LHCN-M2 (cell line): ENCODE measurements around the gene KLF2. TPM values are rescaled to one million over a fixed set of nuclear protein-coding genes. Genes with fewer than 3 reads are reported as not detected.

Experiments used
- DNase-seq: peaks from one replicate; pipeline ENCODE4 v3.0.0-alpha.2; 2012; ENCODE audit warnings: low read depth
- total RNA-seq: library from RNA; depleted of rRNA; stranded (reverse); fragments of >200 nt; gene quantifications from 2 replicates; pipeline ENCODE4 v1.2.3, GENCODE V29; 2014

The KLF2 gene
- total RNA-seq, 1 experiment from 2014 or later = 2.8 TPM

DNA sequence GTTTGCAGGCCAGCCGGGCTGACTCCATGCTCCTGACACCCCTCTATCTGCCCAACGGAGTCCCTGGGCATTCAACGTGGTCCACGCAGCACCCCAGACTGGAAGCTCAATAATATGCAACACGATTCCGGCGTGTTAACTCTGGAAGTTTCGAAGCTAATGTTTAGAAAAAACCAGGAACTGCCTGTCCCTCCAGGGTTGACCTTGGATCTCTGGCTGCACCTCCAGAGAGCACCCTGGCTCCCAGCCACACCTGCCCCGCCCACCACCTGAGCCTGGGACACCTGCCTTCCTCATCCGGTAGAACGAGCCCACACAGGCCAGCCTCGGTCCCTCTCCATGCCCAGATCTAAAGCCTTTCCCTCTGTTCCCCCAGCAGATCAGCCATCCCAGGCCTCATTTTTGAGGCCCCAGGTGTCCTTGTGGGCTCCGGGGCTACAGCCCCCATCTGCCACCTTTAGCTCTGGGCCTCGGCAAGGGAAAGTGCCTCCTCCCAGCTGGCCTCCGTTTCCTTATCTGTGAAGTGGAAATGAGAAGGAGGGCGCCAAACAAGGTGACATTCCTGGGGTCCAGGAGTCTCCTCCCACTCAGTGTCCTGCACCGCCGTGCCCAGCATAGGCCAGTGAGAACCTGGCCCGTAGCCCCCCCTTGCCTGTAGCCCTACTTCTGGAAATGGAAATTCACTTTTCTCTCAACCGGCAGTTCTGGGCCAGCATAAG, 38.7 kb downstream of the KLF2 start:
- DNase-seq = no peak

DNA sequence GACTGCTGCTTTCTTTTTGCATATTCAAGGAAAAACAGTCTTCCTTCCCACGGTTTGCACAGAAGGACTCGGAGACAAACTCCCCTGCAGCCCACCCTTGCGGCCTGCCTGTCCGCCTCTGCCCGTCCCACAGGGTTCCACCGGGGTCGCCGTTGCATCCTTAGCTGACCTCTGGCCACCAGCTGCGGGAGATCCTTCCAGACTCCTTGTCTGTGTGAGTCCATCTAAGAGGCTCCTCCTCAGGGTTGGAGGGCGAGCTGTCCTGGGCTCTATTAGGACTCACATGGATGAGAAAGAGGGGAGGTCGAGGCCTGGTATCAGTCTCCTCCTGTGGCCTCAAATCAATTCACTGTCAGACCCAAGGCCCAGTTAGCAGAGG, 39.2 kb downstream of the KLF2 start:
- no peak for DNase-seq

DNA sequence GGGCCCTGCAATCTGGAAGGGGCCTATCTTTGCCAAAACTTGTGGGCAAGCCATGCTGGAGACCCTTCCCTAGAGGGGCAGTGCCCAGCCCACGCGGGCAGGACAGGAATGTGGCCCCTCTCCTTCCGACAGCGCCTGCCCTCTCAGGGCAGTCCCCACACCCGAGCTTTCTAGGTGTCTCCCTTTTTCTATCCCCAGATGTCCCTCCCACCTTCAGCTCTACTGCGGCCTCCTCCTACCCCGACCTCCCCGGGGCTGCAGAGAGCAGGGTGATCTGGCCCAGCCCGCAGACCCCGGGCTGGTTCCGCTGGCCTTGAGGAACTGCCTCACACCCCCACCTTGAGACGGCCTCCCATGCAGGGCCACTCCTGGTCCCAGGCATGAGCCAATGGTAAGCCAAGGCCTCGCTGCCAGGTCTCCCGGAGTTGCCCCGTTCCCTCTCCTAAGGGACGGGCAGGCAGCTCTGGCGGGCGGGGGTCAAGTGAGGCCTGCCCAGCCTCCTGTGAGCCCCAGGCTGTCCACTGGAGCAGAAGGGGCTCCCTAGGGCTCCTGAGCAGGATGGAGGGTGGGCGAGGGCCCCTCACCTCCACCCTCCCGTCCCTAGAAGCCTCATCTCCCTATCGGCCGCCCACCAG, 39.7 kb downstream of the KLF2 start:
- DNase-seq = no peak

DNA sequence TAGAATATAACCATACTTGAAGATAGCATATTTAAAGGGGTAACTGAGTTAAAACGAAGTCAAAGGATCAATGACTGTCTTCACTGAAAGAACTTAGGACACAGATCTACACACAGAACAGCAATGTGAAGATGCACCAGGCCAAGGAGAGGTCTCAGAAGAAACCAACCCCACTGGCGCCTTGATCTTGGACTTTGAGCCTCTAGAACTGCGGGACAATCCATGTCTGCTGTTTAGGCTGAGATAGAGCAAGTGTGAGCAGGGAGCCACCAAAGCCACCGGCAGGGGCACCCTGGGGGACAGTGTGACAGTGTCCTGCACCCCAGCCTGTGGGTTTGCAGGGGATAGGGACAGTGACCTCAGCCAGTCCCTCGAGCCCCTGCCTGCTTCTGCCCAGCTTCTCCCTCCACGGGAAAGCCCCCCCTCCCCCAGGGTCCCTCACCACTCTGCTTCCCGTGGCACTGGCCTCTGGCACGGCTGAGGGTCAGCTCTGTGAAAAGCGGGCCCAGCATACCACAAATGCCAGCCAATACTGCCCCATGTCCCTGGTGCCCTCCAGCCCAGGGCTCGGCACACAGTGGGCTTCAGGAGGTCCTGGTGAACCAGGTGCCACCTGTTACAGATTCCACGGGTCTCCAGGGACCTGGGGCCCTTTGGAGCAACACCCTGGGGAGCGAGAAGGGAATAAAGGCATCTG, 40.8 kb downstream of the KLF2 start:
- DNase-seq = no peak

DNA sequence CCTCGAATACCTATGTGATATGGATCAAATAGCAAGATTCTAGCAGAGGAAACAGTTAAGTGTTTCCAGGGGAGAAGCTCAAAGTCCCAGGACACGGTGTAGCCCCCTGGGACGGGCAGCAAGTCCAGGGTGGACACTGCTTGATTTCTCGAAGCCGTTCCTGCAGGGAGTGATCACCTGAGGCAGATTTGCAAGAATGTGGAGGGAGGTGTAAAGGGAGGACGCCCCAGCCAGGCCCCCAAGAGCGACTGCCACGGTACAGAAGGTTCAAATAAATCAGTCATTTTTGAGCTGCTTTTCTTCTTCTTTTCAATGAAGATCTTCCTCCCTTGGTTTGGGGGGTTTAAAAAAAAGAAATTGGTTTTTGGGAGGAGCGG, 41.4 kb downstream of the KLF2 start:
- DNase-seq = no peak

DNA sequence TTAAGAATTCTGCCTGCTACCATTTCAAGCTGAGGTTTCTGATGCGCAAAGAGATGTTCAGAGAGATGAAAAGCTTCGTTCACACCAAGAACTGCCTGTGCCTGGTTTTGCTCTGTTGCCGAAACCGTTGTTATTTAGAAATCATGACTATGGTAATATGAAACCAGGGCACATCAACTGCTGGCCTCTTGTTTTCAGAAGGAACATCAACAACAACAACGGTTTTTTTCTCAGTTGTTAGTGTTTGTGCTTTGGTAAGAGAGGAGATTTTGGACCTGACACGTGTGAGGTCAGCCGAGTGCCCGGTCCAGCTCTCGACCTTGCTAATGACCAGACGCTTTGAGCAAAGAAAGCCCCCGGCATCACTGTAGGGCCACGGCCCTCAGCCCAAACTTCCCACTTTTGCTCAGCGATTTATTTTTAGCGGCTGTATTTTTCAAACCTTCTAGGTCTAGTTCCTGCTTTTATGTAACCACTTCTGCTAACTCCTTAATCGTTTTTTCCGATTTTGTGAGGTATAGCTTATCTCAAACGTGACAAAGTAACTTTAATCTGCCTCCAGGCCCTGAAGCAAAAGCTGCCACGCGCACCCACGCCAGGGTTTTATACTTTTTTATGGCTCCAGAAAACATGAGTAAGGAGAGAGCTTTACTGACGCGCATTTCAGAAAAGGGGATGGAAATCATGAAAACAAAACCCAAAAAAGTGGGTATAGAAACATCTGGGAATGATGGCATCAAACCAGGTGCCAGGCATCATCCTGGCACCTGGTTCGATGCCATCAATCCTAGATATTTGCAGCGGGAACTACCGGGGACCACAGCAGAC, 42.0 kb downstream of the KLF2 start:
- DNase-seq = no peak

DNA sequence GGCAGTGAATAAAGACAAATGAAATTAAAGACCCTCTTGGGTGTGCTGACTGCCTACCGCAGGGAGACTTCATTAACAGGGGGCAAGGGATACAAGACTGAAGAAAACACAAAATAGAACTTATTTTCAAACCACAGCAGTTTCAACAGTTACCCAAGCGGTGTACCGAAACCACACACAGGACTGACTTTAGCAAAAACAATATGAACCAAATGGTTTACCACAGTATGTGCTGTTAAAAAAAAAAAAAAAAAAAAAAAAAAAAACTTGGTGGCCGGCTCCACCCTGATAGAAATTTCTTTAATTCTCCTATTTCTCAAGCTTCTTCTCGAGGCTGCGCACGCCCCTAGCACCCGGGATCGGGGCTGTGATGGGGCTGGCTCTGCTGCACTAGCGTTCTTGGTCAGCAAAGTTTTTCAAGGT, 42.6 kb downstream of the KLF2 start:
- DNase-seq = no peak

DNA sequence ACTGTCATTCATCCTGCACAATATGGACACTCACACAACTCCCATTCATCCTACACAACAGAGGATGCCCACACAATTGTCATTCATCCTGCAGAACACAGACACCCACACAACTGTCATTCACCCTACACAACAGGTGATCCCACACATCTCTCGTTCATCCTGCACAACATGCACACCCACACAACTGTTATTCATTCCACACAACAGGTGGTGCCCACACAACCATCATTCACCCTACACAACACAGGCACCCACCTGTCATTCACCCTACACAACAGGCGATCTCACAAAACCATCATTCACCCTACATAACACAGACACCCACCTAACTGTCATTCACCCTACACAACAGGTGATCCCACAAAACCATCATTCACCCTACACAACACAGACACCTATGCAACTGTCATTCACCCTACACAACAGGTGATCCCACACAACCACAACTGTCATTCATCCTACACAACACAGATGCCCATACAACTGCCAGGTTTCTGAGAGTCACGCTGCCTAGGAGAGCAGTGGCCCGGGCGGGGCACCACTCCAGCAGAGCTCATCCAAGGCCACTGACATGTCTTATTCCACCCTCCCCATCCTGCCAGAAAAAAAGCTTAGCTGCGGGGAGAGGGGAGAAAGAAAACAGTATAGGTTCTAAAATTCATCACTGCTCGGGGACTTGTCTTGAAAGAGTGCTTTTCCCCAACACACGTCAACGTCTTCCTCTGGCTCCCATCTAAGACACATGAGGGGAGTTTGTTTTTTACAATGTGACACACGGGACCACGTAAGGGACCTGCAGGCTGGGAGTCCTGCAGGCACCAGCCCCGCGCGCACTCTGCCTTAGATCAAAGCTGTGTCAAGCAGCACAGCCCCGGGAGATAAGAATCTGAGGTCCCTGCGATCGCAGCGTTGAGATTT, 44.0 kb downstream of the KLF2 start:
- DNase-seq = no peak

DNA sequence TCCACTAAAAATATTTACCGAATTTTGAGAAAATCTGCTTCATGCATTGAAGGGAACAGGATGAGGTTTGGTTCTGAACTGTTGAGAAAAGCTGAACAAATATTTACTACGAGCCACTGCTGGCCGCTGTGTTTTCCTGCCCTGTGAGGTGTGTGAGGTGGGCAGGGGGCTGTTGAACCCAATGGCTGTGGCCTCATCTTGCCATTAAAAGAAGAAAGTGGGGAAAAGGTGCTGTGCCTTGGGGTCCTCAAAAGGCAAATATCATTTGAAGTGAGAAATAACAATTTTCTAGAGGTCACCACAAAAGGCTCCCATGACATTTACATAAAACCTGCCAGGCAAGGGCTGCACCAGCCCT, 44.7 kb downstream of the KLF2 start:
- no peak for DNase-seq

DNA sequence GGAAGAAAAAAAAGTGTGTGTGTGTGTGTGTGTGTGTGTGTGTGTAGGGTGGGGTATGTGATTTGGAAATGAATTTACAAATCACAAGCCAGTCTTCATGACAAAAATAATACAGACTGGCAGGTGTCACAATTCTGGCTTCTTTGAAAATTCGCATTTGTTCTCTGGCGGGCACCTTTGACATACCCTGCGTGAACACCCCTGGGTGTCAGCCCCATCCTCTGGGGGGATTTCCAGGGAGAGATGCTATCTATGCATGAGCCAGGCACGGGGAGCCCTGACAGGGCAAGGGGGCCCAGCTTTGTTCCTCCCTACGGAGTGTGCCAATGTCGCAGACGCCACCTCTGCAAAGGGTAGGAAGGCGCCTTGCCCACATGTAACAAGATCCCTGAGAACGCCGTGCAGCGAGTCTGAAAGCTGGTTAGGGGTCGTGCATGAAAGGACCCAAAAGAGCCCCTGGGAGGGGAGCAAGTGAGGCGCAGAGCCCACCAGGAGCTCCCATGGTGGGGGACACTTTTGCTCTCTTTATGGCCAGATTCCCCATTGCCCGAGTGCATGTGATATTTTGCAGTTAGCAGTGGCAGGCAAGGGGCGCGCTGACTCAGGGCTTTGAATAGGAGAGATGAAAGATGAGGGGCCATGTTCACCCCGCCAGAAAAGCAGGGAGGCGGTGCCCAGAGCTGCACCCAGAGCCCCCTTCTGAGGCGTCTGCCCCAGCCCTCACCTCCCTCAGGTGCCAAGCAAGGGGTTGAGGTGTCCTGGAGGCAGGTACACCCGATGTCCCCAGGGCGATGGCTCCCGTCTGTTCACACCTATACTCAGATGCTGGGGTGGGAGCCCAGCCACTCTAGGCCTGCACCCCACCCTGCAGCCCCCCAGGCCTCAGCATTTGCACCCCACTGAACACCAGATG, 45.3 kb downstream of the KLF2 start:
- no peak for DNase-seq

DNA sequence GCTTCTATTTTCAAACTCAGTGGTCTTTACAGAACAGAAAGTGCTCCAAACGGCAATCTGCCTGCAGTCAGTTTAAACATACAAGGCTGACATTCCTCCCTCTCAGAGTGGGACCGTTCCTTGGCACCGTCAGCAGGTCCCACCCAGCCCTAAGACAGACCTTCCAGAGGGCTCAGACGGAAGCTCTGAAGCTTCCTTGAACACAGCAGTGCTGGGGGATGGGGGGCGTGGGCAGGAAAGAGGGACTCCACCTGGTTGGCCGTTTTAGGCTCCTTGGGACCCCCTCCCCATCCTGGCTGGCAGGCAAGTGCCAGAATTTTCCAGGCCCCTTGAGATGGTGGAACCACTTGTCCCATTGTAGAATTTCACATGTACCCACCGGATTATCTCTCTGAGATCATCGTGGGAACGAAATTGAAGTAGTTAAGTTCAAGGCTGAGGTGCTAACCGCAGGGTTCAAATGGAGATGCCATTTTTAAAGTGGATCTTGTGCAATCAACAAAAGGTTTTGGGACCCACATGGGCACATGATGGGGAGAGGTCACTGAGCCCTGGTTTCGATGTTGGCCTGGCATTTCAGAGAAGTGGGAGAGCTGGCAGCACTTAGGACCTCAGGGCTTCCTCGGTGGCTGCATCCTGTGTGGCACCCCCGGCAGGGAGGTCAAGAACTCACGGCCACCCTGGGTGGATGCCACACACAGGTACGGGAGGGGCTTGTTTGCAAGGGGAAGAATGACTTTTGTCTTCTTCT, 46.2 kb downstream of the KLF2 start:
- no peak for DNase-seq

DNA sequence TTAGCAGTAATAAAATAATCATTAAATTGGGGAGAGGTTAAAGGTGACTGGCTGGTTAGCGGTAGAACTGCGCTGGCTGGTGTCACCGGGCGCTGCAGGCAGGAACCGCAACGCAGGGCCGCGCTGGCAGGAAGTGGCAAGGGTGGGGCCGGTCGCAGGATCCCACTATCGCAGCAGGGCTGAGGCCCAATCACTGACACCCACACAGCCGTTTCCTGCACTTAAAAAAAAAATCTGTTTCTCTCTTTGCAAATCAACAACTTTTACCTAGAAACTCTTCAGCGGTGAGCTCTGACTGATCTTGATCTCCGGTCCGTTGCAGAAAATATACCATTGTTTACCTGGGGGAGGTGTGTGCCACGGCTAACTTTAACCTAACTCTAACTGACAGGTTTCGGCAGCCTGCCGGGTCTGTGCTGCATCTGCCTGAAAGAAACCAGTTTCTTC, 46.9 kb downstream of the KLF2 start:
- DNase-seq = no peak

DNA sequence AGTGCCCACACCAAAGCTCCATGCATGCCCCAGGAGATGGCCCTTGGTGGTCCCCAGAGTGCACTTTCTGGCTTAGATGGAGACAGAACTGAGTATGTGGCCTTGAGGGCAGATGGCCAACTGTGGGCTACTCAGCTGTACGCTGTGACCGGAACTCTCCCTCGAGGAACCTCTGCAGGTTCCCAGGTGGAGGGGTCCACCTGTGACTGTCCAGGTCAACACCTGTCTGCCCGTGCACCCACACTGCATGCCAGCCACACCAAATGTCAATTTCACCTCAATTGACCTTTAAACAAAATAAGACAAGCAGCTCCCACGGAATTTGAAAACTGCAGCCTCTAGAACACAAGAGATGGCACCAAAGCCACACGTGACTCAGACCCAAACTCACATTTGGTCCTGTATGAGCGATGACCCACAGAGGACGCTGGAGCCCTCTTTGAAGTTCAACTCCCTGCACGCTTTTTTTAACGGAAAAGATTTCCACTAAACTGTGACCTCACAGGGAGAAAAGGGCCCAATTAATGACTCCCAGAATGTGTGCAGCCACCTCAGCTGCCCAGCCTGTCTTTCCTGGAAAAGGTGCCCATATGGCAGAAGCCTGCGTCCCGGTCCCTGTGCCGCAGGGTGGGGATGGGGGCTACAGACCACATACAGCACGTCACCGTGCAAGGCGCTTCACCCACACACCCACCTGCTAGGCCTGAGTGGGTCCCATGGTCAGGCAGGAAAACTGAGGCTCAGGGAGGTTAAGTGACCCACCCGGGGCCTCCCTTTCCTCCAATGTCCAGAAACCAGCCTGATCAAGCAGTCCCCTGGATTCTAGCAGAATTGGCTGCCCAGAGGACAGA, 47.7 kb downstream of the KLF2 start:
- DNase-seq = no peak

DNA sequence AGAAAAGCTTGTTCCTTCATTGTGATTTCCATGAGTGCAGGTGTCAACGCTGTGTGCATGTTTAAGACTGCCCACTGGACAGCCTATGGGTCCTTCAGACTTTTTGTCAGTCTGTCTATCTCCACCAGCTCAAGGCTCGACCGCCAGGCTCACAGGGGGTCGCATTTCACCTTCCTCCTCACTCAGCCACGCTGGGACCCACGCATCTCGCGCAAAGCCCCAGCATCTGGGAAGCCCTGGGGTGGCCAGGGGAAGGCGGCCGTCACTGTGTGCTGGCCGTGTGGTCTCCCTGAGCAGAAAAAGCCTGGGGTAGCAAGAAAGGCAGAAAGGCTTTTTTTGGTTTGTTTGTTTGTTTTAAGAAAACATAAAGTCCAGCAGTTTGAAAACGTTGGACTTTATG, 48.5 kb downstream of the KLF2 start:
- DNase-seq = no peak

DNA sequence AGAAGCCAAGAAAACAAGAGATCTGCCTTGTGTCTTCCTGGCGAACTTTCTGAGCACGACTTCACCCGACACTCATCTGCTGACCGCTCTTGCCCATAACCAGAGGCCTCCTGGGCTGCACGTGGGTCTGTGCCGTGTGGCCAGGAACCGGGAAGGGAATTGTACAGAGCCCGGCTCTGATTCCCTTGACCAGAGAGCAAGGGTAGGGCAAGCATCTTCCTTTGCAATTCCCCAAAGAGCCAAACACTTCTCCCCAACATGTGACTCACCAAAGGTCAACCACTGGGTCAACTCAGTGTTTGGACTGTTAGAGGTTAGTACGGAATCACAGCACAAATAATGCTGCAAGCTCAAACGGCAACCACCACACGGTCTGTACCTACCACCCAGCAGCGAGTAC, 48.9 kb downstream of the KLF2 start:
- DNase-seq = peak; percentile 94

DNA sequence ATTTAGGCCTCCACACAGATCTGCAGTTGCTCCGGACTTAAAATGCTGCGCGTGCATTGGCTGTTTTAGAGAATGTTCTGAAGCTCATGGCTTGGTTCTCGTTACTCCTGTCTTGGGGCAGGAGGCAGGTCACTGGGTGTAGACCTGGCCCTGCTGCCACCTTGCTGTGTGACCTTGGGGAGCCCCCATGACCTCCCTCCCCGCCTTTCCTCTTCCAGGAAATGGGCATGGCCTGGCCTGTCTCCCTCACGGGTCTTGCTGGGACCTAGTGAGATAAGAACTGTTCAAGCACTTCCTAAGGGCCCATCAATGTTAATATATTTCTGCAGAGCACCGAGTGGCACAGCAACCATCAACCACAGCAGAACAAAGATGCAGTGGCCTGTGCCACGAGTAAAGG, 49.4 kb downstream of the KLF2 start:
- DNase-seq = no peak

DNA sequence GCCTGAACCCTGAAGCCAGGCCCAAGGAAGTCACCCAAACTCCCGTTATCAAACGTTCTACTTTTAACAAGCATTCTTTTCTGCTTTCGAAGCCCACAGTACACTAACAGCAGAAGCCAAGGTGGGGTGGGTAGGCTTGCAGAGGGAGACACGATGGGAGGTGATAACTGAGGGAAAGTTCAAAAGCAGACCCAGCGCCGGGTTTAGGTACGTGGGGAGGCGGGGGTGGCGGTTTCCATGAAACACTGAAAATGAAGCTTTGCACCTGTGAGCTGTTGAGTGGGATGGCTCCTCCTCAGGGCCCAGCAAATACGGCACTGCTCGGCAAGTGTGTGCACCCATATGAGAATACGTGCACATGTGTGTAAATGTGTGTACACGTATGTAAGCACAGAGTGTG, 49.8 kb downstream of the KLF2 start:
- no peak for DNase-seq
